Loucy (cell line): Measurements from ENCODE around the gene NUDT2.

Source experiments
- H2AFZ ChIP-seq: fragments of 200-600 bp; sonication (generic); 2 replicates; pipeline ENCODE4 v1.6.0; 2016; ENCODE audit warnings: antibody characterized with exemption, mild to moderate bottlenecking, low read length, moderate library complexity
- H3F3A ChIP-seq: fragments of 200-600 bp; 2 replicates; pipeline ENCODE4 v1.6.0; 2016; ENCODE audit warnings: antibody characterized with exemption, low read depth, mild to moderate bottlenecking
- H3K27me3 ChIP-seq: fragments of 200-600 bp; sonication (generic); 2 replicates; pipeline ENCODE4 v1.6.1; 2014; ENCODE audit warnings: low read length, mild to moderate bottlenecking; ENCODE audit not compliant: insufficient read depth, poor library complexity, severe bottlenecking
- H3K36me3 ChIP-seq: fragments of 200-600 bp; sonication (generic); 2 replicates; pipeline ENCODE4 v1.6.1; 2016; ENCODE audit warnings: low read length; ENCODE audit not compliant: insufficient read depth
- H3K4me1 ChIP-seq: fragments of 200-600 bp; sonication (generic); 2 replicates; pipeline ENCODE4 v1.5.1; 2014; ENCODE audit warnings: low read length, mild to moderate bottlenecking; ENCODE audit not compliant: insufficient read depth, poor library complexity, severe bottlenecking
- H3K4me2 ChIP-seq: fragments of 200-600 bp; sonication (generic); 2 replicates; pipeline ENCODE4 v1.6.0; 2014; ENCODE audit warnings: antibody characterized with exemption, low read length, low read depth, mild to moderate bottlenecking; ENCODE audit not compliant: poor library complexity, severe bottlenecking
- H3K4me3 ChIP-seq: fragments of 200-600 bp; sonication (generic); 2 replicates; pipeline ENCODE4 v1.5.1; 2014; ENCODE audit warnings: low read length, mild to moderate bottlenecking, mixed read lengths; ENCODE audit not compliant: poor library complexity, severe bottlenecking
- H3K79me2 ChIP-seq: fragments of 200-600 bp; sonication (generic); 2 replicates; pipeline ENCODE4 v1.6.1; 2014; ENCODE audit warnings: low read length; ENCODE audit not compliant: insufficient read depth
- H3K9ac ChIP-seq: fragments of 200-600 bp; sonication (generic); 2 replicates; pipeline ENCODE4 v1.6.0; 2014; ENCODE audit warnings: mild to moderate bottlenecking, low read depth, low read length, moderate library complexity; ENCODE audit not compliant: poor library complexity, severe bottlenecking
- H3K9me2 ChIP-seq: fragments of 200-600 bp; sonication (generic); replicated peaks from 2 replicates; pipeline ENCODE4 v1.6.1; 2016; ENCODE audit warnings: low read depth, low read length, mixed read lengths
- H3K9me3 ChIP-seq: fragments of 200-600 bp; sonication (generic); 2 replicates; pipeline ENCODE4 v1.6.1; 2014; ENCODE audit warnings: mild to moderate bottlenecking, antibody characterized with exemption, low read length, low read depth; ENCODE audit not compliant: insufficient read depth
- H4K20me1 ChIP-seq: fragments of 200-600 bp; sonication (generic); 2 replicates; pipeline ENCODE4 v1.6.0; 2014; ENCODE audit warnings: antibody characterized with exemption, low read length, mild to moderate bottlenecking; ENCODE audit not compliant: insufficient read depth, poor library complexity, severe bottlenecking
- EZH2phosphoT487 ChIP-seq: fragments of 200-600 bp; IDR thresholded peaks from 2 replicates; pipeline ENCODE4 v1.6.1; 2018; ENCODE audit warnings: antibody characterized with exemption, mild to moderate bottlenecking, moderate library complexity, borderline replicate concordance
- TF ChIP-seq, protein P1 (sequence below): fragments of 200-600 bp; sonication (generic); conservative IDR thresholded peaks from 2 replicates; pipeline ENCODE4 v1.5.1; 2014; ENCODE audit warnings: mild to moderate bottlenecking, antibody characterized with exemption, low read length

Gene NUDT2

DNA sequence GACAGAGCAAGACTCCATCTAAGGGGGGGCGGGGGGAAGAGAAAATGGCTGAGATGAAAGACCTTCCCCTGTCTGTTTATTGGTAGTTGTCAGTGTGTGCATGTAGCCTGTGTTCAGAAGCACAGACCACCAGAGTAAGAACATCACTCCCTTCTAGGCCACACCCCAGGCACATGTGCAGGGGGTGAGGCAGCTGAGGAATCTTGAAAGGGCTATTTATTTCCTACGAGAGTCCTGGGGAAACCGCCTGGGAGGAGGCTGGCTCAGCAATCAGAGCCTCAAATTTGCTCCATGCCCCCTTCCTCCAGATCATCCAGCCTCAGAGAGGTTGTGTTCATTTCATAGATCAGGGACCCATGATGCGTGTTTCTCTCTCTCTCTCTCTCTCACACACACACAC lies 40.3 kb downstream of the NUDT2 start:
- H3K9me3 ChIP-seq = peaks cover 3% of the 10 kb centered on the region; the same call in 1 of the 2 replicates
- H2AFZ ChIP-seq = no peak overlapping the region
- H4K20me1 ChIP-seq = no peaks in the 10 kb centered on the region
- TF ChIP-seq EZH2phosphoT487 = no peak
- TF ChIP-seq, protein P1, sequence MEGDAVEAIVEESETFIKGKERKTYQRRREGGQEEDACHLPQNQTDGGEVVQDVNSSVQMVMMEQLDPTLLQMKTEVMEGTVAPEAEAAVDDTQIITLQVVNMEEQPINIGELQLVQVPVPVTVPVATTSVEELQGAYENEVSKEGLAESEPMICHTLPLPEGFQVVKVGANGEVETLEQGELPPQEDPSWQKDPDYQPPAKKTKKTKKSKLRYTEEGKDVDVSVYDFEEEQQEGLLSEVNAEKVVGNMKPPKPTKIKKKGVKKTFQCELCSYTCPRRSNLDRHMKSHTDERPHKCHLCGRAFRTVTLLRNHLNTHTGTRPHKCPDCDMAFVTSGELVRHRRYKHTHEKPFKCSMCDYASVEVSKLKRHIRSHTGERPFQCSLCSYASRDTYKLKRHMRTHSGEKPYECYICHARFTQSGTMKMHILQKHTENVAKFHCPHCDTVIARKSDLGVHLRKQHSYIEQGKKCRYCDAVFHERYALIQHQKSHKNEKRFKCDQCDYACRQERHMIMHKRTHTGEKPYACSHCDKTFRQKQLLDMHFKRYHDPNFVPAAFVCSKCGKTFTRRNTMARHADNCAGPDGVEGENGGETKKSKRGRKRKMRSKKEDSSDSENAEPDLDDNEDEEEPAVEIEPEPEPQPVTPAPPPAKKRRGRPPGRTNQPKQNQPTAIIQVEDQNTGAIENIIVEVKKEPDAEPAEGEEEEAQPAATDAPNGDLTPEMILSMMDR = no peak
- no peaks in the 10 kb centered on the region for H3K79me2 ChIP-seq
- no peaks in the 10 kb centered on the region for H3K4me1 ChIP-seq
- no peak overlapping the region for H3K4me3 ChIP-seq
- no peaks in the 10 kb centered on the region for H3K27me3 ChIP-seq
- no peak overlapping the region for H3K9ac ChIP-seq
- no peaks in the 10 kb centered on the region for H3K36me3 ChIP-seq
- H3F3A ChIP-seq = no peaks in the 10 kb centered on the region
- H3K9me2 ChIP-seq = no peaks in the 10 kb centered on the region
- H3K4me2 ChIP-seq = no peak overlapping the region

DNA sequence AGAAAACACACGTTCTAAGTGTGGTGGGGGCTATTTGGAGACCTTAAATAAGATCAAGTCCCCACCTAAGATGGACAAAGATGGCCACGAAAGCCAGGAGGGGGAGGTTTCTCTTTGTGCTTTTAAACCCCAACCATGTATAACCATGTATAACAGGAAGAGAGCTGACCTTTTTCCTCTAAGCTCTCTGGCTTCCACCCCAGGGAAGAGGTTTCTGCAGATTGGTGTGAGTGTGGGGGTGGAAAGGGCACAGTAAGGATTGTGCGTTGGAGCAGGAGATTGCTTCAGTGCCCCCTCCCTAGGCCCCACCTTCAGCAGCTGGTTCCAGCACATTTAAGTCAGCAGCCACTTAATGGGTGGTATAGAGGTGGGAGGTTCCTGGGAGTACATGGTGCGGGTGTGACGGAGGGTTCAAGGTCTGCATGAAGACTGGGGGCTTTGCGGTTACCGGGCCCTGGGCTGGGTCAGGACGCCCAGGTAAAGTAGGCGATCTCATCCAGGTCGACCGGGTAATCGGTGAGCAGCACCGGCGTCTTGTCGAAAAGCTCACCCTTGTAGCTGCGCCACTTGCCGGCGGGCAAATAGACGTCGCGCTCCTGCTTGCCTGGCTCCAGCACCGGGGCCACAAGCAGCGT lies 41.1 kb downstream of the NUDT2 start:
- no peaks in the 10 kb centered on the region for H3K79me2 ChIP-seq
- H4K20me1 ChIP-seq = no peaks in the 10 kb centered on the region
- no peak overlapping the region for H3K4me2 ChIP-seq

DNA sequence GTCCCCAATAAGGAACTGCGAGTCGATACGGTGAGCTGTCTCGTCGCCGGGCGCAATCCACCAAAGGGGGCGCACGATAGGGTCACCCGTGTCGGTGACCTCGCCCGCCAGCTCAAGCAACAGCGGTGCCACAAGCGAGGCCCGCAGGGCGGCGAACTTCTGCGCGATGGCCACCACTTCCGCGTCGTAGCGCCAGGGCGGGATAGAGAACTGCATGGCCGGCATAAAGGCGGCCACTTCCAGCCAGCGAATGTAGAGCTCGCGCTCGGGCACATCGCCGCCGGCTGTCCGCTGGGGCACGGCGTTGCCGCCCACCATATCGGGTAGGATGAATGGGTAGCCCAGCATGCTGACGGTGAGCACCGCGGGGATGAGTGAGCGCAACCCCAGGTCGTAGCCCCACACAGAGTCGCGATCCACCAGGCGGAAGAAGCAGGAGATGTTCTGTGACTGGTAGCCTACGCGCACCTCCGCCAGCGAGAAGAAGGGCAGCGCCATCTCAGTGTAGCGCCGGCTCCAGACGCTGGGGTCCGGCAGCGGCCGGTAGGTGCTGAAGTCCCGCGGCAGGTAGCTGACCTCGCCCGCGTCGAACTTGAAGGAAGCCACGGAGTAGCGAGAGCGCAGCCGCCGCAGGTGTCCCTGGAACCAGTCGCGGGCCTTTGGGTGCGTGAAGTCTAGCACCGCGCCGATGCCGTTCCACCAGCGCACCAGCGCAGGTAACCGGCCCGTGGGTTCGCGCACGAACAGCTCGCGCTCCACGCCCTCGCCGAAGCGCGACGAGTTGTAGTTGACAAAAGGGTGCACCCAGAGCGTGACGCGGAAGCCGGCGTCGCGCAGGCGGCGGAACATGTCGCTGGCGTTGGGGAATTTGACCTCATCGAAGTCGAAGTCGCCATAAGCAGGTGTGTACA lies 41.9 kb downstream of the NUDT2 start:
- no peak overlapping the region for H3K4me3 ChIP-seq
- H4K20me1 ChIP-seq = no peaks in the 10 kb centered on the region
- H2AFZ ChIP-seq = no peak overlapping the region
- no peaks in the 10 kb centered on the region for H3F3A ChIP-seq
- no peaks in the 10 kb centered on the region for H3K79me2 ChIP-seq
- H3K27me3 ChIP-seq = no peaks in the 10 kb centered on the region
- H3K9me3 ChIP-seq = peaks cover 3% of the 10 kb centered on the region; the same call in 1 of the 2 replicates
- H3K4me1 ChIP-seq = peaks cover 12% of the 10 kb centered on the region
- H3K4me2 ChIP-seq = no peak overlapping the region
- H3K36me3 ChIP-seq = no peaks in the 10 kb centered on the region
- H3K9ac ChIP-seq = no peak overlapping the region
- TF ChIP-seq, protein P1 = no peak
- TF ChIP-seq EZH2phosphoT487 = no peak
- no peaks in the 10 kb centered on the region for H3K9me2 ChIP-seq

More for the DNA sequence above, 41.1 kb downstream of the NUDT2 start:
- H2AFZ ChIP-seq = no peak overlapping the region
- no peaks in the 10 kb centered on the region for H3K27me3 ChIP-seq
- no peaks in the 10 kb centered on the region for H3K9me2 ChIP-seq
- H3K4me1 ChIP-seq = peaks cover 4% of the 10 kb centered on the region
- TF ChIP-seq, protein P1 = no peak
- TF ChIP-seq EZH2phosphoT487 = no peak
- no peak overlapping the region for H3K4me3 ChIP-seq
- H3K9ac ChIP-seq = no peak overlapping the region
- H3K36me3 ChIP-seq = no peaks in the 10 kb centered on the region
- peaks cover 3% of the 10 kb centered on the region; the same call in 1 of the 2 replicates for H3K9me3 ChIP-seq
- H3F3A ChIP-seq = no peaks in the 10 kb centered on the region
